GM12875 (cell line): ENCODE results near the gene MRM3.
"Not testable (repeated sequence)": the region's sequence is repeated elsewhere in the genome, so short reads cannot be mapped to it uniquely, and the experiment has no call there.

ENCODE experiments used
- H3K4me3 ChIP-seq: one replicate; pipeline ENCODE4 v1.5.1; 2011; ENCODE audit warnings: low read depth, low read length, control low read depth
- TF ChIP-seq, protein P1 (sequence below): IDR thresholded peaks from 2 replicates; pipeline ENCODE4 v1.5.1; 2011; ENCODE audit warnings: low read depth, mild to moderate bottlenecking, control low read depth, inconsistent platforms, low read length, moderate library complexity, borderline replicate concordance; ENCODE audit not compliant: insufficient read depth

The MRM3 gene

DNA sequence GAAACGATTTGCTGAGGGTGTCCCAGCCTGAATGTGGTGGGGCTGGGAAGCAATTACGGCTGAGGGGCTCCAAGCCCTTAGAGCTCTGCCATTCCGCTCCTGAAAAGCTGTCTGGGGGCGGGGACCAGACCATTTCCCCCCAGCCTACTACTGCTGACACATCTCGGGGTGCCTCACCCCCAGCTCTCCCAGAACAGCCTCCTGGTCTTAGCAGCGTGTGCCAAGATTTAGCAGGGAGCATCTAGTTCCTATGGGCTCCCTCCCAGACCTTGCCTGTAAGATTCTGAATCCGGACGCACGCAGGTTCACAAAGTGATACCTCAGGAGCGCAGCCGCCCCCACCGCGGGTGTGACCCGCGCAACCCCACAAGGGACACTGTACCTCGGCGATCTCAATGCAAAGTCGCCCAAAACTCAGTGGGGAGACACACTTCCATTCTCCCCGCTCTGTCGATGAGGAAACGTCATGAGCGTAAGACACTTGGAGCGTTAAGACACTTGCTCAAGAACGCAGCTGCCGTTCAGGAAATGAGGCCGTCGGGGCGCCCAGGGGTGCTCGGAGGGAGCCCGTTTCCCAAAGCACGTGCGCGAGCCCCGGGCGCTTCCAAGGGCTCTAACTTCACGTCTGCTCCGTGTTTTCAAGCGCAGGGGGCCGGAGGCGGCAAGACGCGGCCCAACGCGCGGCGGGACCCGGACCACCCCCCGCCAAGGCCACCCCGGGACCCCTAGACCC lies 30.7 kb upstream of the MRM3 start:
- peak overlapping the region; percentile 93 for H3K4me3 ChIP-seq
- TF ChIP-seq, protein P1, sequence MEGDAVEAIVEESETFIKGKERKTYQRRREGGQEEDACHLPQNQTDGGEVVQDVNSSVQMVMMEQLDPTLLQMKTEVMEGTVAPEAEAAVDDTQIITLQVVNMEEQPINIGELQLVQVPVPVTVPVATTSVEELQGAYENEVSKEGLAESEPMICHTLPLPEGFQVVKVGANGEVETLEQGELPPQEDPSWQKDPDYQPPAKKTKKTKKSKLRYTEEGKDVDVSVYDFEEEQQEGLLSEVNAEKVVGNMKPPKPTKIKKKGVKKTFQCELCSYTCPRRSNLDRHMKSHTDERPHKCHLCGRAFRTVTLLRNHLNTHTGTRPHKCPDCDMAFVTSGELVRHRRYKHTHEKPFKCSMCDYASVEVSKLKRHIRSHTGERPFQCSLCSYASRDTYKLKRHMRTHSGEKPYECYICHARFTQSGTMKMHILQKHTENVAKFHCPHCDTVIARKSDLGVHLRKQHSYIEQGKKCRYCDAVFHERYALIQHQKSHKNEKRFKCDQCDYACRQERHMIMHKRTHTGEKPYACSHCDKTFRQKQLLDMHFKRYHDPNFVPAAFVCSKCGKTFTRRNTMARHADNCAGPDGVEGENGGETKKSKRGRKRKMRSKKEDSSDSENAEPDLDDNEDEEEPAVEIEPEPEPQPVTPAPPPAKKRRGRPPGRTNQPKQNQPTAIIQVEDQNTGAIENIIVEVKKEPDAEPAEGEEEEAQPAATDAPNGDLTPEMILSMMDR, result no peak

DNA sequence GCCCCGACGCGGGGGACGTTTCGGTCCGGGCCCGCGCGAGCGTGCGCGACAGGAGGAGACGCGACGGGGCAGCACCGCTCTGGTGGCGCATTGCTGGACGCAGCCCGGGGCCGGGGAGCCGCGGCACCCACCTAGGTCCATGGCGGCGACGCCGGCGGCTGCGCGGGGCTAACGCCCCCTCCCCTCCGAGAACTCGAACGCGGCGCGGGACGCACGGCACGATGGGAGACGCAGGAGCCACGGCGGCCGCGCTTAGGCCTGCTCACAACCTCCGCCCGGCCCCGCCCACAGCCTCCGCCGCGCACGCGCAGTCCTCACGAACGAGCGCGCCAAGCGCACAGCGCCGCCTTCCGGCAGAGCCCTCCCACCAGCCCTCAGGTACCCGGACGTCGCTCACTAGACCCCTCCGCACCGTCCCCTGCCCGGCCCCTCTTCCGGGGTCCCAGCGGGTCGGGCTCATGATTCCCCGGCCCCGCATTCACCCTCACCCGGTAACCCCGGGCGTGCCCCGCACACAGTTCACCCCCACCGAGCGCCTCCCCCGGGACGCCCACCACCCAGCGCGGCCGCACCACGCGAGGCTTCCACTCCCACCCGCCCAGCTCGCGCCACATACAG lies 30.0 kb upstream of the MRM3 start, which contains the start of gene GEMIN4:
Gene GEMIN4 (minus strand): TSS at position 263 of the 618 bp plus-strand sequence. CDS start 122 bp downstream, at position 141.
- TF ChIP-seq, protein P1, result peak; percentile 99
- H3K4me3 ChIP-seq, result peak within 1 kb of the TSS; percentile 93

DNA sequence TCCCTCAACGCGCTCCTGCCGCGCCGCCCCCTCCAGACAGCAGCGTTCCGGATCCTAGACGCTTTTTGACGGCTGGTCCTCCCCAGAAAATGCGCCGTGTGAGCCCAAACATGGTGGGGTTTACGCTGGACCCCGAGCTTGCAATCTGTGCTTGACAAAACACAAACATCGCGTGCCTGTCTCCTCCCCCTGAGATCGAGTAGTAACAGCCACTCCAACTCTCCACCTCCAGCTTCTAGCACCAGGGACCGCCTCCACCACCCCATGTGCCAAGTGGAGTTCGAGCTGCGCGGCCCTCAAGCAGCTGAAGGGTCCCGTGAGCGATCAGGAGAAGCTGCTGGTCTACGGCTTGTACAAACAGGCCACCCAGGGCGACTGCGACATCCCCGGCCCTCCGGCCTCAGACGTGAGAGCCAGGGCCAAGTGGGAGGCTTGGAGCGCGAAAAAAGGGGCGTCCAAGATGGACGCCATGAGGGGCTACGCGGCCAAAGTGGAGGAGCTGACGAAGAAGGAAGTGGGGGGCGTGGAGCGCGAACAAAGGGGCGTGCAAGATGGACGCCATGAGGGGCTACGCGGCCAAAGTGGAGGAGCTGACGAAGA lies 29.4 kb upstream of the MRM3 start:
- TF ChIP-seq, protein P1, result no peak
- peak overlapping the region; percentile 93 for H3K4me3 ChIP-seq

DNA sequence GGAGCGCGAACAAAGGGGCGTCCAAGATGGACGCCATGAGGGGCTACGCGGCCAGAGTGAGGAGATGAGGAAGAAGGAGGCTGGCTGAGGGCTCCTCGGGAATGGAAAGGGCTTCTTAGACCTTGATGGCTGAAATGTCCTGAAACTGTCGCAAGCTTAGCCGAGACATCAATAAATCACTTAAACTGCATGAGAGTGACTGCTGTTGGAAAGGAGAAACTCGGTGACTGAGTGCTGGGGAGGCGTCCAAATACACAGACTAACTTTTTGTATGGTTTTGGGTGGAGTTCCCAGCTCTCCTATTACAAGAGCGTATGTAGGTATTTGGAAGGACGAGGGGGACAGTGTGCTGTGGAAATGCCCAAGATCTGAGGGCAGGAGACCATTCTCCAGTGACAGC lies 28.7 kb upstream of the MRM3 start:
- TF ChIP-seq, protein P1, result no peak

DNA sequence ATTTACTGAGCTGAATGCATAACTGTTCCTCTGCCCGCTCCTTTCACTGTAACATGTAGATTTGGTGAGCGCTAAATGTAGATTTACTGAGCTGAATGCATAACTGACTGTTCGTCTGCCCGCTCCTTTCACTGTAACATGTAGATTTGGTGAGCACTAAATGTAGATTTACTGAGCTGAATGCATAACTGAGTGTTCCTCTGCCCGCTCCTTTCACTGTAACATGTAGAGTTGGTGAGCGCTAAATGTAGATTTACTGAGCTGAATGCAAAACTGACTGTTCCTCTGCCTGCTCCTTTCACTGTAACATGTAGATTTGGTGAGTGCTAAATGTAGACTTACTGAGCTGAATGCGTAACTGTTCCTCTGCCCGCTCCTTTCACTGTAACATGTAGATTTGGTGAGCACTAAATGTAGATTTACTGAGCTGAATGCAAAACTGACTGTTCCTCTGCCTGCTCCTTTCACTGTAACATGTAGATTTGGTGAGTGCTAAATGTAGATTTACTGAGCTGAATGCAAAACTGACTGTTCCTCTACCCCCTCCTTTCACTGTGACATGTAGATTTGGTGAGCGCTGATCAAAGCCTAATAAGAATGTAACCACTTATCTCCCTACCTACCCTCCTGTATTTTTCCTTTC lies 26.7 kb upstream of the MRM3 start:
- not testable (repeated sequence) for H3K4me3 ChIP-seq

More for the DNA sequence above, 28.7 kb upstream of the MRM3 start:
- H3K4me3 ChIP-seq, result no peak overlapping the region

DNA sequence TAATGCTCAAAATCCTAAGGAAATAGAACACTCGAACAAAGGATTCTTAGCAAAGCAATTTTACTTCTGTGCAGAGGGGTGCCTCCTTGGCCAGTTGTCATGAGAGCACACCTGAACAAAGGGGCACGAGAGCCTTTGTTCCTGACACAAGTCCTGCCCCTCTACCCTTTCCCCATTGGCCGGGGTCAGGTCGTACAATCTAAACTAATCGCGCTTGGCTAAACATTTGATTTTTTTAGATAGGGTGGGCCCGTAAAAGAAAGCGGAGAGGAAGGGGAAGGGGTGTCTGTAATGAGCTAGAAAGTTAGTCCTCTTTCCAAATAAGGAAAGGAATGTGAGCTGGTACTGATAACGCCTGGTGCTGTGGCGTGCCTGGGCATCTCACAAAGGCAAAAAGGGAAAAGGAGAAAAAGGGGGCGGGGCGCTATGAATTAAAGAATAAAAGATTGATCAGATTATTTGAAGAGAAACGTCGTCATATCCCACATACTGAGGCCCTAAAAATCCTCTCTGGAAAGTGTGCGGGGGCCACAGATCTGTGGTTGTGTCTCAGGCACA lies 26.1 kb upstream of the MRM3 start:
- H3K4me3 ChIP-seq, result not testable (repeated sequence)

DNA sequence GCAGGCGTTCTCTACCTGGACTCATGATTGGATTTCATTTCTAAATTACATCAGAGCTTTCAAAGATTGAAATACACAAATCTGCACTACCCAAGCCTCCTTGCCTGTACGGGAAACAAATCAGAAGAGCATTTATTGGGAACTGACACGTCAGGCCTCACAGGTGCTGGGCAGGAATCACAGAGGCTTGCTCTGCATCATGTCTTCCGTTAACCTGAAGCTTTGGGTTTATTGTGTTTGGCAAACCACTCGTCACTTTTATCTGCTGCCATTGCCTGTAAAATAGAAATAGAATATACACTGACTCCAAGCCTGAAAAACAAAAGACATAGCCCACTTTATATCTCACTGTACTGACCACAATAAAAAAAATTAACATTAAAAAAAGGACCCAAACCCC lies 22.2 kb upstream of the MRM3 start:
- no peak overlapping the region for H3K4me3 ChIP-seq
- TF ChIP-seq, protein P1, result no peak
